GM18511 (cell line): Measurements from ENCODE around the gene PROK1.
"Not testable (repeated sequence)": the region's sequence is repeated elsewhere in the genome, so short reads cannot be mapped to it uniquely, and the experiment has no call there.

Experiments used
- ATAC-seq: cut with Tn5 transposase; IDR thresholded peaks from one replicate; pipeline ENCODE4 v1.9.1; 2021; ENCODE audit warnings: mild to moderate bottlenecking, moderate library complexity; ENCODE audit not compliant: unreplicated experiment

PROK1 gene

GRCh38 chr1:110433213-110433612 lies 17.7 kb upstream of the PROK1 start:
- ATAC-seq = no peak

GRCh38 chr1:110433803-110434202 lies 17.1 kb upstream of the PROK1 start:
- no peak for ATAC-seq

- ATAC-seq = no peak
Observed at GRCh38 chr1:110434946-110435345, 16.0 kb upstream of the PROK1 start.

- no peak for ATAC-seq
Observed at GRCh38 chr1:110436635-110437034, 14.3 kb upstream of the PROK1 start.

GRCh38 chr1:110437645-110438299 lies 13.2 kb upstream of the PROK1 start:
- not testable (repeated sequence) for ATAC-seq

- no peak for ATAC-seq
Observed at GRCh38 chr1:110438893-110439292, 12.1 kb upstream of the PROK1 start.

DNA sequence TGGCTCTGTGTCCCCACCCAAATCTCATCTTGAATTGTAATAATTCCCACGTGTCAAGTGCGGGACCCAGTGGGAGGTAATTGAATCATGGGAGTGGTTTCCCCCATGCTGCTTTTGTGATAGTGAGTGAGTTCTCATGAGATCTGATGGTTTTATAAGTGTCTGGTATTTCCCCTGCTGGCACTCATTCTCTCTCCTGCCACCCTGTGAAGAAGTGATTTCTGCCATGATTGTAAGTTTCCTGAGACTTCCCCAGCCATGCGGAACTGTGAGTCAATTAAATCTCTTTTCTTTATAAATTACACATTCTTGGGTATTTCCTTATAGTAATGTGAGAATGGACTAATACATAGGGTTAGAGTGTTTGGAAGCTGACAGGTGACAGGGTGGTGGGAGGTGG lies 11.1 kb upstream of the PROK1 start:
- not testable (repeated sequence) for ATAC-seq

DNA sequence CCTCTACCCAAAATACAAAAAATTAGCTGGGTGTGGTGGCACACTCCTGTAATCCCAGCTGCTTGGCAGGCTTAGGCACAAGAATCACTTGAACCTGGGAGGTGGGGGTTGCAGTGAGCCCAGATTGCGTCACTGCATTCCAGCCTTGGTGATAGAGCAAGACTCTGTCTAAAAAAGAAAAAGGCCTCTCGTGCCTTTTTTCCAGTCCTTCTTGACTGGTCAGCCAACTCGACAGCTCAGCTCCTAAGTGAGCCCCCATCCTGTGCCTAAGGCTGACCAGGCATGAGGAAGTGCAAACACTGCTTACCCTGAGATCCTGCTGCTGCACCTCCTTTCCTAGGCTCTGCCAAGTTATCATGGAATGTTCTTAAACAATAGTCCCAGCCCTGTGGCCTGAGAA lies 10.1 kb upstream of the PROK1 start:
- no peak for ATAC-seq

GRCh38 chr1:110441888-110442287 lies 9.1 kb upstream of the PROK1 start:
- ATAC-seq = no peak

DNA sequence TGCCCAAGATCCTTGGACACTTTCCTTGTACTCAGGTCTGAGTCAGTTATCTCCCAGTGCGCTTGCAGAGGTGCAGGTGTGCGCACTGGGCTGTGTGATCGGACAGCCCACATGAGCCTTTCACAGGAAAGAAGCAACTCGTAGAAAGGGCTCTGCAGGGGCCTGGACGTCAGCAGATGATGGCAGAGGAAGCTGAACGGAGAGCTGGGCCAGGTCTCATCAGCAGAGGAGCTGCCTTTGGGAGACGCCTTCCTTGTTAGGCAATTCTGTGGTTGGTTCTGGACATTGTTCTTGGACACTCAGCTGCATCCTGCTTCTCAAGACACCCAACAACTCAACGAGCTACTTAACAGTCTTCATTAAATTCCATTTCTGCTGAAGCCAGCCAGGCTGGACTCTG lies 7.5 kb upstream of the PROK1 start:
- ATAC-seq = no peak

- no peak for ATAC-seq
Observed at GRCh38 chr1:110444561-110444960, 6.4 kb upstream of the PROK1 start.

DNA sequence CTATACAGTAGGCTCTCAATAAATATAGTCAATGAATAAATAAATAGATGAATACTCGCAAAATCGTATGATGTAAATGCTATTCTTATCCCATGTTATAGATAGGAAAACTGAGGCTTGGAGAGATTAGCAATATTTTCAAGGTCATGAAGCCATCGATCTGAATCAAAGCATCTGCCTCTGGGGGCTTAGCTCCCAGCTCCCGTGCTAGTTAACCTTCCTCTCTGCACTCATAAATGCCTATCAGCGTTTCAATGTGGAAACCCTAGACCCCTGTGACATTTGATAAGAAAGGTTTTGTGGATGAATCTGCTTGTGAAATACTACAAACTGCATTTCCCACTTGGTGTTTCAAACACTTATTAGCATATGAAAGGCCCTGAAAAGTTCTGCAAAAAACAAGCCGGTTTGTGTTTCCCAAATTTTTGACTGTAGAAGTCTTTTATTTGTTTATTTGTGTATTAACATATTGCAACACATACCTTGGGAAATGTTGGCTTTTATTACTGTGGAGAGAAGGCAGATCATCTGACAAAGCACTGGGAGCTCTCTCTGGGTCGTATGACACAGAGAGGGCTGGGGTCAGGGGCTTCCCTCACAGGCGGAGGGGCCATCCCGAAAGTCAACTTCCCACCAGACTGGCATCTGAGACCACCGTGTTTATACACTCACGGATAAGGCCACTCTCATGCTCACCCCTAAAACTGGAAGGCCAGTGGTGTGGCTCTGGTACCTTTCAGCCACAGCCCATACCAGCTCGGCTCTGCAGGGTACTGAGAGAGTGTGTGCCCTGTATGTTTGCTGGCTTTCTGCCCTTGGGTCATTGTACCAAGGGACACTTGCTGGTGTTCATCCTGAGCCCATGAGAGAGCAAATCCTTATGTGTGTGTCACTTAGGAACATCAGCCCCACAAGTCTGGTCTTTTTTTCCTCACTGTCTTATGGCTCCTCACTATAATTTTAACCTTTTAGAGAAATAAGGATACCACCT lies 993 bp upstream of the PROK1 start:
- ATAC-seq = no peak

- no peak for ATAC-seq
Observed at GRCh38 chr1:110452330-110452729, 1.4 kb downstream of the PROK1 start.

GRCh38 chr1:110453829-110454228 lies 2.9 kb downstream of the PROK1 start:
- no peak for ATAC-seq

GRCh38 chr1:110454328-110454727 lies 3.4 kb downstream of the PROK1 start:
- ATAC-seq = no peak

- ATAC-seq = no peak
Observed at GRCh38 chr1:110455151-110455550, 4.2 kb downstream of the PROK1 start.

DNA sequence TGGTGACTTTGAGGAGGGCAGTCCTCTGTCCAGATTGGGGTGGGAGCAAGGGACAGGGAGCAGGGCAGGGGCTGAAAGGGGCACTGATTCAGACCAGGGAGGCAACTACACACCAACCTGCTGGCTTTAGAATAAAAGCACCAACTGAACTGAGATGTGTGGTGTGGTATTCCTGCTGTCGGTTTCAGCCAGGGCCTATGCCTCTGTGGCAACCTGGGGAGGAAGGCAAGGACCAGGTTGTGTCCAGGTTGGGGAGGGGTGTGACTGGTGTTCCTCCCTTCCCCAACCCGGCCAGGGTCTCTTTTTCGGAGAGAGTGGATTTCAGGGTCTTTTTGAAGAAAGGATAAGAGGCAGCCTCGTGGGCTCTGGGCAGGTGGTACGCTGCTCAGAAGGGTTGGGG lies 6.3 kb downstream of the PROK1 start:
- no peak for ATAC-seq

DNA sequence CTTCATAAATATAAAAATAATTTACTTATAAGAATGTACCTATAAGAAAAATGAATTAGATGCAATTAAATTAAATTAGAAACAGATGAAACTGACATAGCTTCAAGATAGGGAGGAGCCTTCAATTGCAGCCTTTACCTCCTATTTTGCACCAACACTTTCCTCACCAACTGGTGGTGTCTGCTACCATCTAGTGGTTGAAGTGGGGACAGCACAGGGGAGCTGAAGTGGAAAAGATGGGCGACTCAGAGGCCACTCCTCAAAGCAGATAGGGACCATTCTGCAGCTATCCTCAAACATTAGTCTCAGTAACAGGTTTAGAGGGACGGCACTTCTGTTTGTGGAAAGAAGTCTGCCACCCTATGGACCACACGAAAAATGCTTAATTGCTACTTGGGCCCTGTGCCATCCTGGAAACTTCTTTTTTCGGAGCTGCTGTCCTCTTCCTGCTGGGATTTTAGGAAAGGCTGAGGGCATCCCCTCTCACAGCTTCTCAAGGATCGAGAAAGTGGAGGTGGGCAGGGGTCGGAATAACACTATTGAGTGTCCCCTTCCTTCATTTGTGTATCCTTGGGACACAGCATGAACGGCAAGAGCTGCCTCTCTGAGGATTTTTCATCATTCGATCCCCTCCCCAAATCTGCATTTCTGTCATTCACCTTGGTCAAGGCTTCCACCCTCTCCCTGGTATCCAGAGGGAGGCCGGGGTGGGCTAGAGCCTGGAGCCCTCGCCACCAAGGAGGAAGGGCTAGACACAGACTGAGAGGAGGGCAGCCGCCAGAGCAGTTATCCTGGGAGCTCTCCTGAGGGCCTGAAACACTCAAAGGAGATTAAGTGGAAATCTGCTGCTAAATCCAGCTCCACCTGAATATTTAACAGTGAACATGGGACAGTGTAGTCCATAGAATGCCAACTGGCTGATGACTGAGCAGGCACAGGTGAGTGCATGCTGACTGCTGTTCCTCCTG lies 9.6 kb downstream of the PROK1 start:
- ATAC-seq = no peak

- no peak for ATAC-seq
Observed at GRCh38 chr1:110462093-110462492, 11.1 kb downstream of the PROK1 start.

DNA sequence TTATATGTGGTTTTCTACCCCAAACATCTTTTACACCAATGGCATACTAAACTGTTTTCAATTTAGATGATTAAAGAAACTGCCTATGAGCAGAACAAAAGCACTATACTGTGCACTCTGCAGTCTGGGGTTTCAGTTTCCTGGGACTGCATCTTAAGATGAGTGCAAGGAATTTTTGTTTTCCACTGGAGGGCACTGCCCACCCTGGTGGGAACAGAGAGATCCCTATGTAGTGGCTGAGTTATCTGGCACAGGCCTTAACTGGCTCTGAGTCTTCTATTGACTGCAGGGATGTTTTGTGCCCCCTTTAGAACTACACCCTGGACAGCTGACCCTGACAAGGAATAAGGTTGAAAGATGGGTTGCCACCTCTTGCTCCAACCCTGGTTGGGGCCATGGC lies 12.0 kb downstream of the PROK1 start:
- ATAC-seq = no peak

GRCh38 chr1:110463725-110464124 lies 12.8 kb downstream of the PROK1 start:
- no peak for ATAC-seq
